Measurements from ENCODE around the gene LRR1.
A peak's percentile ranks its signal among the peaks of the same experiment; 100 is the strongest.
"Not testable (repeated sequence)": the region's sequence is repeated elsewhere in the genome, so short reads cannot be mapped to it uniquely, and the experiment has no call there.

The LRR1 gene

GRCh38 chr14:49581209-49582112 lies 17.3 kb upstream of the LRR1 start:
- TF ChIP-seq CTCF (IDR thresholded peaks at IDR 0.05; ENCODE audit: control insufficient read depth, extremely low read depth, insufficient read depth), result no peak
- no peak for DNase-seq (ENCODE audit: low read depth)
- no peak overlapping the region for H3K4me3 ChIP-seq (ENCODE audit: low read depth, low read length)

GRCh38 chr14:49582113-49582977 lies 16.4 kb upstream of the LRR1 start:
- no peak for DNase-seq (ENCODE audit: low read depth)
- no peak overlapping the region for H3K4me3 ChIP-seq (ENCODE audit: low read depth, low read length)
- no peak for TF ChIP-seq CTCF (IDR thresholded peaks at IDR 0.05; ENCODE audit: control insufficient read depth, extremely low read depth, insufficient read depth)

GRCh38 chr14:49583629-49584028 lies 15.1 kb upstream of the LRR1 start:
- no peak overlapping the region for H3K4me3 ChIP-seq (ENCODE audit: low read depth, low read length)
- no peak for DNase-seq (ENCODE audit: low read depth)
- no peak for TF ChIP-seq CTCF (IDR thresholded peaks at IDR 0.05; ENCODE audit: control insufficient read depth, extremely low read depth, insufficient read depth)

- TF ChIP-seq CTCF (IDR thresholded peaks at IDR 0.05; ENCODE audit: control insufficient read depth, extremely low read depth, insufficient read depth), result no peak
- peak overlapping the region; percentile 99 for H3K4me3 ChIP-seq (ENCODE audit: low read depth, low read length)
- DNase-seq (ENCODE audit: low read depth), result no peak
Observed at GRCh38 chr14:49584058-49584457, 14.7 kb upstream of the LRR1 start.

GRCh38 chr14:49584981-49585640 lies 13.6 kb upstream of the LRR1 start:
- not testable (repeated sequence) for DNase-seq (ENCODE audit: low read depth)
- peak overlapping the region; percentile 99 for H3K4me3 ChIP-seq (ENCODE audit: low read depth, low read length)

GRCh38 chr14:49585803-49586672 lies 12.7 kb upstream of the LRR1 start, which contains the start of gene RPS29:
RPS29 (minus strand) TSS chr14:49586380; CDS start chr14:49586346, 34 bp downstream.
- peak; percentile 98 for DNase-seq (ENCODE audit: low read depth)
- peak within 1 kb of the TSS; percentile 99 for H3K4me3 ChIP-seq (ENCODE audit: low read depth, low read length)
- no peak for TF ChIP-seq CTCF (IDR thresholded peaks at IDR 0.05; ENCODE audit: control insufficient read depth, extremely low read depth, insufficient read depth)
